Loucy (cell line): ENCODE measurements around the gene PRC1.

Experiments
- H2AFZ ChIP-seq: fragments of 200-600 bp; sonication (generic); 2 replicates; pipeline ENCODE4 v1.6.0; 2016; ENCODE audit warnings: antibody characterized with exemption, mild to moderate bottlenecking, low read length, moderate library complexity
- H3F3A ChIP-seq: fragments of 200-600 bp; 2 replicates; pipeline ENCODE4 v1.6.0; 2016; ENCODE audit warnings: antibody characterized with exemption, low read depth, mild to moderate bottlenecking
- H3K27me3 ChIP-seq: fragments of 200-600 bp; sonication (generic); 2 replicates; pipeline ENCODE4 v1.6.1; 2014; ENCODE audit warnings: low read length, mild to moderate bottlenecking; ENCODE audit not compliant: insufficient read depth, poor library complexity, severe bottlenecking
- H3K36me3 ChIP-seq: fragments of 200-600 bp; sonication (generic); 2 replicates; pipeline ENCODE4 v1.6.1; 2016; ENCODE audit warnings: low read length; ENCODE audit not compliant: insufficient read depth
- H3K4me1 ChIP-seq: fragments of 200-600 bp; sonication (generic); 2 replicates; pipeline ENCODE4 v1.5.1; 2014; ENCODE audit warnings: low read length, mild to moderate bottlenecking; ENCODE audit not compliant: insufficient read depth, poor library complexity, severe bottlenecking
- H3K4me2 ChIP-seq: fragments of 200-600 bp; sonication (generic); 2 replicates; pipeline ENCODE4 v1.6.0; 2014; ENCODE audit warnings: antibody characterized with exemption, low read length, low read depth, mild to moderate bottlenecking; ENCODE audit not compliant: poor library complexity, severe bottlenecking
- H3K4me3 ChIP-seq: fragments of 200-600 bp; sonication (generic); 2 replicates; pipeline ENCODE4 v1.5.1; 2014; ENCODE audit warnings: low read length, mild to moderate bottlenecking, mixed read lengths; ENCODE audit not compliant: poor library complexity, severe bottlenecking
- H3K79me2 ChIP-seq: fragments of 200-600 bp; sonication (generic); 2 replicates; pipeline ENCODE4 v1.6.1; 2014; ENCODE audit warnings: low read length; ENCODE audit not compliant: insufficient read depth
- H3K9ac ChIP-seq: fragments of 200-600 bp; sonication (generic); 2 replicates; pipeline ENCODE4 v1.6.0; 2014; ENCODE audit warnings: mild to moderate bottlenecking, low read depth, low read length, moderate library complexity; ENCODE audit not compliant: poor library complexity, severe bottlenecking
- H3K9me2 ChIP-seq: fragments of 200-600 bp; sonication (generic); replicated peaks from 2 replicates; pipeline ENCODE4 v1.6.1; 2016; ENCODE audit warnings: low read depth, low read length, mixed read lengths
- H3K9me3 ChIP-seq: fragments of 200-600 bp; sonication (generic); 2 replicates; pipeline ENCODE4 v1.6.1; 2014; ENCODE audit warnings: mild to moderate bottlenecking, antibody characterized with exemption, low read length, low read depth; ENCODE audit not compliant: insufficient read depth
- H4K20me1 ChIP-seq: fragments of 200-600 bp; sonication (generic); 2 replicates; pipeline ENCODE4 v1.6.0; 2014; ENCODE audit warnings: antibody characterized with exemption, low read length, mild to moderate bottlenecking; ENCODE audit not compliant: insufficient read depth, poor library complexity, severe bottlenecking
- CTCF ChIP-seq: fragments of 200-600 bp; sonication (generic); conservative IDR thresholded peaks from 2 replicates; pipeline ENCODE4 v1.5.1; 2014; ENCODE audit warnings: mild to moderate bottlenecking, antibody characterized with exemption, low read length
- EZH2phosphoT487 ChIP-seq: fragments of 200-600 bp; IDR thresholded peaks from 2 replicates; pipeline ENCODE4 v1.6.1; 2018; ENCODE audit warnings: antibody characterized with exemption, mild to moderate bottlenecking, moderate library complexity, borderline replicate concordance

Gene PRC1

GRCh38 chr15:90970274-90970673, 24.1 kb downstream of the PRC1 start:
- H3K4me1 ChIP-seq, result no peaks in the 10 kb centered on the region
- H2AFZ ChIP-seq, result no peak overlapping the region
- no peak overlapping the region for H3K4me2 ChIP-seq
- H3K4me3 ChIP-seq, result no peak overlapping the region
- peaks cover 5% of the 10 kb centered on the region for H4K20me1 ChIP-seq
- no peaks in the 10 kb centered on the region for H3K79me2 ChIP-seq
- TF ChIP-seq EZH2phosphoT487 (no peak), CTCF (no peak)
- H3K9ac ChIP-seq, result no peak overlapping the region
- peaks cover 82% of the 10 kb centered on the region for H3K36me3 ChIP-seq
- H3K27me3 ChIP-seq, result no peaks in the 10 kb centered on the region
- no peaks in the 10 kb centered on the region for H3K9me3 ChIP-seq
- 0 out of 2 replicates have a peak, but pooled peaks cover 2% of the 10 kb centered on the region for H3F3A ChIP-seq
- H3K9me2 ChIP-seq, result no peaks in the 10 kb centered on the region

- Histone ChIP-seq H3K36me3 (peaks cover 75% of the 10 kb centered on the region), H3K9ac (no peak overlapping the region), H3K9me3 (no peaks in the 10 kb centered on the region), H3K4me2 (no peak overlapping the region), H2AFZ (no peak overlapping the region), H3K9me2 (no peaks in the 10 kb centered on the region), H3K4me3 (no peak overlapping the region), H3F3A (0 out of 2 replicates have a peak, but pooled peaks cover 2% of the 10 kb centered on the region), H4K20me1 (peaks cover 5% of the 10 kb centered on the region), H3K79me2 (peaks cover 5% of the 10 kb centered on the region; the same call in 1 of the 2 replicates), H3K27me3 (no peaks in the 10 kb centered on the region), H3K4me1 (no peaks in the 10 kb centered on the region)
- no peak for TF ChIP-seq EZH2phosphoT487
Measured at GRCh38 chr15:90968434-90968833, 25.9 kb downstream of the PRC1 start.

- H3K4me1 ChIP-seq, result no peaks in the 10 kb centered on the region
- H3K9me2 ChIP-seq, result no peaks in the 10 kb centered on the region
- H2AFZ ChIP-seq, result no peak overlapping the region
- TF ChIP-seq EZH2phosphoT487, result no peak
- TF ChIP-seq CTCF, result no peak
- H3K4me3 ChIP-seq, result no peak overlapping the region
- H3K4me2 ChIP-seq, result no peak overlapping the region
- H4K20me1 ChIP-seq, result peaks cover 5% of the 10 kb centered on the region
- no peaks in the 10 kb centered on the region for H3K9me3 ChIP-seq
- no peak overlapping the region for H3K9ac ChIP-seq
- H3F3A ChIP-seq, result 0 out of 2 replicates have a peak, but pooled peaks cover 2% of the 10 kb centered on the region
- peaks cover 69% of the 10 kb centered on the region for H3K36me3 ChIP-seq
- H3K79me2 ChIP-seq, result peaks cover 11% of the 10 kb centered on the region; the same call in 1 of the 2 replicates
- no peaks in the 10 kb centered on the region for H3K27me3 ChIP-seq
Measured at GRCh38 chr15:90967206-90967605, 27.1 kb downstream of the PRC1 start.

GRCh38 chr15:90966262-90966661, 28.1 kb downstream of the PRC1 start:
- H3K4me3 ChIP-seq, result no peak overlapping the region
- no peak overlapping the region for H3K9ac ChIP-seq
- TF ChIP-seq CTCF (no peak), EZH2phosphoT487 (no peak)
- no peaks in the 10 kb centered on the region for H3K9me3 ChIP-seq
- H3F3A ChIP-seq, result 0 out of 2 replicates have a peak, but pooled peaks cover 2% of the 10 kb centered on the region
- no peaks in the 10 kb centered on the region for H3K4me1 ChIP-seq
- H2AFZ ChIP-seq, result no peak overlapping the region
- peaks cover 75% of the 10 kb centered on the region for H3K36me3 ChIP-seq
- peaks cover 11% of the 10 kb centered on the region; the same call in 1 of the 2 replicates for H3K79me2 ChIP-seq
- no peak overlapping the region for H3K4me2 ChIP-seq
- H4K20me1 ChIP-seq, result peaks cover 5% of the 10 kb centered on the region
- H3K9me2 ChIP-seq, result no peaks in the 10 kb centered on the region
- no peaks in the 10 kb centered on the region for H3K27me3 ChIP-seq
